ENCODE results near the gene ZNF516.

Gene ZNF516

GRCh38 chr18:76387608-76388007, 107.4 kb downstream of the ZNF516 start:
- DNase-seq (ENCODE audit: insufficient read length) (no peak), FAIRE-seq (no peak)
- no peak for TF ChIP-seq TAF1 (IDR thresholded peaks at IDR 0.05; ENCODE audit: borderline replicate concordance, low read depth, low read length)

GRCh38 chr18:76386886-76387285, 108.2 kb downstream of the ZNF516 start:
- DNase-seq (ENCODE audit: insufficient read length): no peak
- no peak for FAIRE-seq
- TF ChIP-seq POLR2A (IDR thresholded peaks at IDR 0.05; ENCODE audit: low read depth, low read length): no peak
- no peak for TF ChIP-seq POLR2AphosphoS5 (IDR thresholded peaks at IDR 0.05; ENCODE audit: low read depth, low read length)
- TF ChIP-seq TAF1 (IDR thresholded peaks at IDR 0.05; ENCODE audit: borderline replicate concordance, low read depth, low read length): no peak

- no peak for DNase-seq (ENCODE audit: insufficient read length)
- no peak for FAIRE-seq
- no peak for TF ChIP-seq POLR2A (IDR thresholded peaks at IDR 0.05; ENCODE audit: low read depth, low read length)
- no peak for TF ChIP-seq POLR2AphosphoS5 (IDR thresholded peaks at IDR 0.05; ENCODE audit: low read depth, low read length)
- TF ChIP-seq TAF1 (IDR thresholded peaks at IDR 0.05; ENCODE audit: borderline replicate concordance, low read depth, low read length): no peak
Observed at GRCh38 chr18:76386071-76386470, 109.0 kb downstream of the ZNF516 start.

- FAIRE-seq (no peak), DNase-seq (ENCODE audit: insufficient read length) (no peak)
- TF ChIP-seq POLR2AphosphoS5 (IDR thresholded peaks at IDR 0.05; ENCODE audit: low read depth, low read length): no peak
- no peak for TF ChIP-seq TAF1 (IDR thresholded peaks at IDR 0.05; ENCODE audit: borderline replicate concordance, low read depth, low read length)
- TF ChIP-seq POLR2A (IDR thresholded peaks at IDR 0.05; ENCODE audit: low read depth, low read length): no peak
Observed at GRCh38 chr18:76385681-76385975, 109.4 kb downstream of the ZNF516 start.

GRCh38 chr18:76384861-76385680, 110.0 kb downstream of the ZNF516 start:
- TF ChIP-seq POLR2A (IDR thresholded peaks at IDR 0.05; ENCODE audit: low read depth, low read length): no peak
- TF ChIP-seq POLR2AphosphoS5 (IDR thresholded peaks at IDR 0.05; ENCODE audit: low read depth, low read length): no peak
- TF ChIP-seq TAF1 (IDR thresholded peaks at IDR 0.05; ENCODE audit: borderline replicate concordance, low read depth, low read length): no peak
- FAIRE-seq: no peak
- DNase-seq (ENCODE audit: insufficient read length): no peak

GRCh38 chr18:76384114-76384790, 110.8 kb downstream of the ZNF516 start:
- FAIRE-seq (no peak), DNase-seq (ENCODE audit: insufficient read length) (no peak)
- TF ChIP-seq TAF1 (IDR thresholded peaks at IDR 0.05; ENCODE audit: borderline replicate concordance, low read depth, low read length) (no peak), POLR2AphosphoS5 (IDR thresholded peaks at IDR 0.05; ENCODE audit: low read depth, low read length) (no peak), POLR2A (IDR thresholded peaks at IDR 0.05; ENCODE audit: low read depth, low read length) (no peak)

GRCh38 chr18:76383636-76384035, 111.4 kb downstream of the ZNF516 start:
- FAIRE-seq (no peak), DNase-seq (ENCODE audit: insufficient read length) (no peak)
- TF ChIP-seq TAF1 (IDR thresholded peaks at IDR 0.05; ENCODE audit: borderline replicate concordance, low read depth, low read length) (no peak), POLR2A (IDR thresholded peaks at IDR 0.05; ENCODE audit: low read depth, low read length) (no peak), POLR2AphosphoS5 (IDR thresholded peaks at IDR 0.05; ENCODE audit: low read depth, low read length) (no peak)

GRCh38 chr18:76382275-76382674, 112.8 kb downstream of the ZNF516 start:
- no peak for TF ChIP-seq POLR2AphosphoS5 (IDR thresholded peaks at IDR 0.05; ENCODE audit: low read depth, low read length)
- TF ChIP-seq TAF1 (IDR thresholded peaks at IDR 0.05; ENCODE audit: borderline replicate concordance, low read depth, low read length): no peak
- TF ChIP-seq POLR2A (IDR thresholded peaks at IDR 0.05; ENCODE audit: low read depth, low read length): no peak
- FAIRE-seq: no peak
- DNase-seq (ENCODE audit: insufficient read length): no peak

GRCh38 chr18:76380791-76381405, 114.1 kb downstream of the ZNF516 start:
- DNase-seq (ENCODE audit: insufficient read length) (no peak), FAIRE-seq (no peak)
- TF ChIP-seq POLR2AphosphoS5 (IDR thresholded peaks at IDR 0.05; ENCODE audit: low read depth, low read length) (no peak), POLR2A (IDR thresholded peaks at IDR 0.05; ENCODE audit: low read depth, low read length) (no peak), TAF1 (IDR thresholded peaks at IDR 0.05; ENCODE audit: borderline replicate concordance, low read depth, low read length) (no peak)

- FAIRE-seq: no peak
- TF ChIP-seq TAF1 (IDR thresholded peaks at IDR 0.05; ENCODE audit: borderline replicate concordance, low read depth, low read length) (no peak), POLR2AphosphoS5 (IDR thresholded peaks at IDR 0.05; ENCODE audit: low read depth, low read length) (no peak), POLR2A (IDR thresholded peaks at IDR 0.05; ENCODE audit: low read depth, low read length) (no peak)
Observed at GRCh38 chr18:76380127-76380729, 114.8 kb downstream of the ZNF516 start.

GRCh38 chr18:76379226-76380126, 115.6 kb downstream of the ZNF516 start:
- DNase-seq (ENCODE audit: insufficient read length) (no peak), FAIRE-seq (no peak)
- TF ChIP-seq POLR2A (IDR thresholded peaks at IDR 0.05; ENCODE audit: low read depth, low read length) (no peak), TAF1 (IDR thresholded peaks at IDR 0.05; ENCODE audit: borderline replicate concordance, low read depth, low read length) (no peak), POLR2AphosphoS5 (IDR thresholded peaks at IDR 0.05; ENCODE audit: low read depth, low read length) (no peak)

More at GRCh38 chr18:76380127-76380729, 114.8 kb downstream of the ZNF516 start:
- DNase-seq (ENCODE audit: insufficient read length): no peak

Data from GM12892 (cell line).